K562 (cell line): ENCODE data around the gene RERE. TPM values are rescaled to one million over a fixed set of nuclear protein-coding genes. Genes with fewer than 3 reads are reported as not detected.
A peak's percentile ranks its signal among the peaks of the same experiment; 100 is the strongest.

Experiments used
- ATAC-seq: fragments of 200-7000 bp; cut with Tn5 transposase; 3 replicates; pipeline ENCODE4 v1.9.1; 2020; ENCODE audit warnings: moderate library complexity
- BruUV-seq: library from RNA; stranded (reverse); fragments of 400-500 nt; replicated peaks from 2 replicates; lab custom pipeline; 2021; lab: Mats Ljungman, UMichigan
- CTCF ChIA-PET: fragments of 300-600 bp; formaldehyde crosslinking; extraction: SDS; loops from one replicate; lab custom pipeline; 2021; ENCODE audit warnings: low intra/inter-chr PET ratio; lab: Yijun Ruan, JAX
- POLR2A ChIA-PET: fragments of 300-600, 350-650 bp; sonication (Branson Sonifier 250); formaldehyde crosslinking; extraction: SDS; loops from one replicate; lab custom pipeline; 2021; ENCODE audit warnings: antibody characterized with exemption, inconsistent platforms; lab: Yijun Ruan, JAX
- DNase-seq, 4 experiments: peaks; one replicate each; pipeline versions ENCODE4 v3.0.0 to v3.0.0-alpha.2; 2011 to 2018; ENCODE audit warnings: low spot score in 3 of 4, mixed read lengths in 3 of 4; ENCODE audit errors: extremely low read depth in 1 of 4
- FAIRE-seq: peaks from 2 replicates; lab custom pipeline; 2011; peaks lifted over from hg19 to GRCh38; lab: Jason Lieb, UNC
- H2AFZ ChIP-seq: 2 replicates; pipeline ENCODE4 v1.6.0; 2011; ENCODE audit warnings: low read depth, low read length, control low read depth, inconsistent platforms
- H3K27ac ChIP-seq: fragments of 200-600 bp; 3 replicates; pipeline ENCODE4 v1.8.0; 2011; ENCODE audit warnings: low read depth, mild to moderate bottlenecking, control low read depth, inconsistent platforms, low read length, moderate library complexity, mixed read lengths; ENCODE audit errors: extremely low read depth
- H3K27me3 ChIP-seq, 2 experiments: fragments of 300-600 bp in 1 of 2; 2 replicates in 1 of 2; 3 replicates in 1 of 2; pipeline versions ENCODE4 v1.6.0 to v1.8.0; 2011; ENCODE audit warnings: inconsistent platforms in 2 of 2, low read length in 2 of 2, mild to moderate bottlenecking in 1 of 2, mixed read lengths in 1 of 2, moderate library complexity in 1 of 2; ENCODE audit not compliant: control insufficient read depth in 2 of 2, insufficient read depth in 2 of 2
- H3K36me3 ChIP-seq: fragments of 300-600 bp; 3 replicates; pipeline ENCODE4 v1.8.0; 2011; ENCODE audit warnings: mild to moderate bottlenecking, low read length, inconsistent platforms; ENCODE audit not compliant: control insufficient read depth, insufficient read depth
- H3K4me1 ChIP-seq, 2 experiments: fragments of 200-600 bp in 1 of 2; replicated peaks in 1 of 2; 2 replicates in 1 of 2; 3 replicates in 1 of 2; pipeline versions ENCODE4 v1.5.1 to v1.8.0; 2011; ENCODE audit warnings: inconsistent platforms in 2 of 2, low read length in 2 of 2, mild to moderate bottlenecking in 1 of 2, mixed read lengths in 1 of 2, moderate library complexity in 1 of 2; ENCODE audit not compliant: control insufficient read depth in 2 of 2, insufficient read depth in 2 of 2
- H3K4me2 ChIP-seq: 2 replicates; pipeline ENCODE4 v1.6.1; 2011; ENCODE audit warnings: low read length, control low read depth, inconsistent platforms, mixed read lengths; ENCODE audit not compliant: insufficient read depth
- H3K4me3 ChIP-seq: fragments of 200-600 bp; sonication (generic), shearing (Covaris generic); 2 replicates; pipeline ENCODE4 v1.5.1; 2016; ENCODE audit warnings: control low read depth, inconsistent platforms
- H3K79me2 ChIP-seq: fragments of 200-600 bp; 3 replicates; pipeline ENCODE4 v1.8.0; 2011; ENCODE audit warnings: low read length, inconsistent platforms; ENCODE audit not compliant: control insufficient read depth, insufficient read depth
- H3K9ac ChIP-seq, 2 experiments: 2 replicates each; pipeline versions ENCODE4 v1.6.0 to v1.6.1; 2011; ENCODE audit warnings: low read depth in 2 of 2, low read length in 2 of 2, control low read depth in 1 of 2, inconsistent platforms in 1 of 2, mild to moderate bottlenecking in 1 of 2, mixed read lengths in 1 of 2; ENCODE audit not compliant: insufficient read depth in 1 of 2
- H3K9me1 ChIP-seq: one replicate; pipeline ENCODE4 v1.6.0; 2011; ENCODE audit warnings: inconsistent platforms, mild to moderate bottlenecking, low read length, moderate library complexity; ENCODE audit not compliant: control insufficient read depth, insufficient read depth
- H3K9me3 ChIP-seq: replicated peaks from 2 replicates; pipeline ENCODE4 v1.5.1; 2011; ENCODE audit warnings: low read depth, low read length, inconsistent platforms; ENCODE audit not compliant: control insufficient read depth, insufficient read depth
- H4K20me1 ChIP-seq: replicated peaks from 2 replicates; pipeline ENCODE4 v1.6.1; 2011; ENCODE audit warnings: low read length, inconsistent platforms, mixed read lengths; ENCODE audit not compliant: control insufficient read depth, insufficient read depth
- CEBPG ChIP-seq, 3 experiments: fragments of 200-800 bp in 1 of 3; sonication (Bioruptor generic) in 1 of 3; sonication (generic) in 1 of 3; formaldehyde crosslinking in 1 of 3; IDR thresholded peaks in 2 of 3; conservative IDR thresholded peaks in 1 of 3; 2 replicates each; pipeline versions ENCODE4 v1.6.1 to v1.8.0; 2016 to 2022; ENCODE audit warnings: missing compliant biosample characterization in 2 of 3, missing genetic modification characterization in 2 of 3, mild to moderate bottlenecking in 1 of 3, missing genetic modification reagents in 1 of 3
- EP400 ChIP-seq: fragments of 450-650 bp; IDR thresholded peaks from 2 replicates; pipeline ENCODE4 v1.6.1; 2017; ENCODE audit warnings: antibody characterized with exemption, mild to moderate bottlenecking, moderate library complexity
- STAT5A ChIP-seq: IDR thresholded peaks from 2 replicates; pipeline ENCODE4 v1.6.1; 2012; ENCODE audit warnings: low read length, inconsistent platforms, borderline replicate concordance
- WGBS: fragments of 100-300 bp; shearing (Covaris generic); methylation state at CpG from one replicate; pipeline ENCODE4 v1.1.6; 2016; ENCODE audit warnings: low coverage, mixed read lengths; ENCODE audit not compliant: insufficient coverage; ENCODE audit errors: missing lambda C conversion rate; 5-methylcytosine and 5-hydroxymethylcytosine counted together
- in situ Hi-C: fragments of 300-500 bp; cut with MboI; formaldehyde crosslinking; loops from 4 replicates; pipeline ENCODE4 v1.15.0; 2018; ENCODE audit warnings: inconsistent platforms, mixed read lengths
- intact Hi-C: fragments of 100-400 bp; cut with micrococcal nuclease; formaldehyde crosslinking; loops from 2 replicates; pipeline ENCODE4 v1.14.2; 2022
- polyA plus RNA-seq, 8 experiments: library from polyadenylated mRNA; depleted of rRNA in 4 of 8; stranded (reverse) in 5 of 8; unstranded in 3 of 8; fragments of >200 nt; fragmentation: Nextera tagmentation in 2 of 8; fragmentation: Illumina TruSeq in 1 of 8; extraction: Ambion mirVana in 2 of 8; extraction: Trizol in 1 of 8; gene quantifications; 2 replicates each; pipeline versions ENCODE4 v1.2.1 to v1.2.3, GENCODE V29; 2011 to 2014; ENCODE audit warnings: inconsistent platforms in 1 of 8, missing spikeins in 1 of 8
- total RNA-seq, 7 experiments: library from RNA; depleted of rRNA in 6 of 7; stranded (reverse); fragments of >200 nt in 6 of 7; fragmentation: Illumina TruSeq in 2 of 7; extraction: Trizol in 2 of 7; gene quantifications; 2 replicates each; pipeline versions ENCODE4 v1.2.1 to v1.2.3, GENCODE V29; 2011 to 2021; ENCODE audit warnings: low replicate concordance in 1 of 7

Gene RERE
- total and polyA plus RNA-seq, 9 of the 15 experiments (the other 6 are each of a cell fraction or from before 2014, with no cell fraction given) = 3.0 to 51.5 (median 13.4) TPM

DNA sequence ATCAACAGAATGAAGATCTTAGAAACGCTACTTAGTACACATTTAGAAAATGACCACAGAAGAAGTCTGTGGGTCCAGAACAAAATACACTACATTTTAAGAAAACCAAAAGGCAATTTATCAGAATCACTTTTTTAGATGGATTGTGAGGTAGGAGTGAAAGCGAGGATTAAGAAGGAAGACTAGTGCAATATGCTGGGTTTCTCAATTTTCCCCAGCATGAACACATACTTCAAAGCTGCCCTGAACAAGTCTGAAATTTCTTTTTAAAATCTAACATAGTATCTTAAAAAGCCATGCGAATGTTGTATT lies 299.0 kb downstream of the RERE start:
- Histone ChIP-seq H3K27me3 (no peaks in the 10 kb centered on the region), H3K79me2 (peaks cover 24% of the 10 kb centered on the region)
- TF ChIP-seq CEBPG (CRISPR knock-in tag; IDR thresholded peaks at IDR 0.05) = no peak
- peak in 1 of 2 experiments; percentile 29; a peak in 1 of 4 replicates for TF ChIP-seq CEBPG (tag; conservative IDR thresholded peaks at IDR 0.05 in 1 of 2, IDR thresholded peaks at IDR 0.05 in 1 of 2)
- 0 out of 2 replicates have a peak, but pooled peaks have one; percentile 1 for TF ChIP-seq STAT5A
- no peak for TF ChIP-seq EP400
- TF ChIP-seq, all 486 proteins: peak for 2
- no peak for FAIRE-seq
- H3K4me3 ChIP-seq = no peak overlapping the region
- no TSS peak for BruUV-seq
- no peak for DNase-seq
- no peak for ATAC-seq
- peaks cover 3% of the 10 kb centered on the region for H3K9me1 ChIP-seq
- H3K27ac ChIP-seq = peak overlapping the region; percentile 18; the same call in 2 of the 3 replicates
- no peak overlapping the region for H2AFZ ChIP-seq
- H3K9ac ChIP-seq = no peak overlapping the region
- 42% methylated on average over 3 of the region's 3 CpGs for WGBS
- no peaks in the 10 kb centered on the region; the same call in 2 of the 3 replicates for H3K36me3 ChIP-seq
- ChIA-PET POLR2A (interaction anchor here (0.7 kb wide), 1 partner anchor 9 kb away, joined by 3 read pairs; no protein-coding TSS in a partner anchor), CTCF (no interaction called here)
- in situ Hi-C loops = no loop called here
- peaks cover 11 to 36% of the 10 kb centered on the region in 2 experiments; a peak in 4 of 5 replicates for H3K4me1 ChIP-seq
- peak overlapping the region; percentile 57 for H3K4me2 ChIP-seq
- no peaks in the 10 kb centered on the region for H4K20me1 ChIP-seq
- intact Hi-C loops = no loop called here
- no peaks in the 10 kb centered on the region for H3K9me3 ChIP-seq
